ENCODE data around the gene RNF182.
A peak's percentile ranks its signal among the peaks of the same experiment; 100 is the strongest.
"Not testable (repeated sequence)": the region's sequence is repeated elsewhere in the genome, so short reads cannot be mapped to it uniquely, and the experiment has no call there.

Gene RNF182

DNA sequence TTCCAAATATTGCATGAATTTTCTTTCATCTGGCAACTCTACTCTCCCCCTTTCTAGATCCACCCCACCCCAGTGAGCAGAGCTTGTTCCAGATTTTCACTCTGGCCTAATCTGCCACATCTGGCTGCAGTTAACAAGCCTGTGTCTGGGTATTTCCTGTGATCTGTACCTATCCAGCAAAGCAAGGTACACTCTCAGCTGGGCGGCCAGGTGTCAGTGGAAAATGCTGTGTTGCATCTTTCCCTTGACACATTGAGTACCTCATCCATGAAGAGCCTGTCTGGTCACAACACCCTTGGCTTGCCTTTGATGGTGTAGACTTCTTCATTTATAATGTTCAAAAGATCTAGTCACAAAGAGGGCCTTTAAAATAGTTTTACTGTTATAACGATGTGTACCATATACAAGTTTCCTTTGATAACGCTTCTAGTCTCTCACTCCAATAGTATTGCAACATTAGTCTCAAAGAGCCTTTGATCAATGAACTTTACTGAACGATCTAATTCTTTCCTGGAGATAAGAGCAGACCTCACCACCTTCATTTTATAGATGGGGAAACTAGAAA is 6.0 kb upstream of the RNF182 start:
- no peak for DNase-seq

DNA sequence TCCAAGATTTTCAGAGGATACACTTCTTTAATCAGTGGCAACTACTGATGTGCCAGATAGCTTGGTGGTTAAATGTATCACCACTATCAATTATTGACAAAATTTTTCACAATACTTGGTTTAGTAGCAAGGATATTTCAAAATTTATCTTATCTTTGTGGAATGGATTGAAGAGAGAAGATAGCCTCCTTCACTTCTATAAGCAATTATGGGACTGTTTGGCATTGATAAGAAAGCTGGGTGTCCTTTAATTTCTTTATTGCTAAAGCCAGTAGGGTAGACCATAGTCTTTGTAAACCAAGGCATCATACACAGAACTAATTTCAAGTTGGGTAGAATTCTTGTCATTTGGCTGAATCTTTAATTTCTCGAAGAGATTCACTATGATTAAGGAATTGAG is 4.9 kb upstream of the RNF182 start:
- DNase-seq, result no peak

GRCh38 chr6:13920552-13920951 is 4.2 kb upstream of the RNF182 start:
- DNase-seq, result no peak

GRCh38 chr6:13922750-13923149 is 2.0 kb upstream of the RNF182 start:
- DNase-seq, result no peak

- no peak for DNase-seq
Observed at GRCh38 chr6:13923527-13924145, 1.1 kb upstream of the RNF182 start.

DNA sequence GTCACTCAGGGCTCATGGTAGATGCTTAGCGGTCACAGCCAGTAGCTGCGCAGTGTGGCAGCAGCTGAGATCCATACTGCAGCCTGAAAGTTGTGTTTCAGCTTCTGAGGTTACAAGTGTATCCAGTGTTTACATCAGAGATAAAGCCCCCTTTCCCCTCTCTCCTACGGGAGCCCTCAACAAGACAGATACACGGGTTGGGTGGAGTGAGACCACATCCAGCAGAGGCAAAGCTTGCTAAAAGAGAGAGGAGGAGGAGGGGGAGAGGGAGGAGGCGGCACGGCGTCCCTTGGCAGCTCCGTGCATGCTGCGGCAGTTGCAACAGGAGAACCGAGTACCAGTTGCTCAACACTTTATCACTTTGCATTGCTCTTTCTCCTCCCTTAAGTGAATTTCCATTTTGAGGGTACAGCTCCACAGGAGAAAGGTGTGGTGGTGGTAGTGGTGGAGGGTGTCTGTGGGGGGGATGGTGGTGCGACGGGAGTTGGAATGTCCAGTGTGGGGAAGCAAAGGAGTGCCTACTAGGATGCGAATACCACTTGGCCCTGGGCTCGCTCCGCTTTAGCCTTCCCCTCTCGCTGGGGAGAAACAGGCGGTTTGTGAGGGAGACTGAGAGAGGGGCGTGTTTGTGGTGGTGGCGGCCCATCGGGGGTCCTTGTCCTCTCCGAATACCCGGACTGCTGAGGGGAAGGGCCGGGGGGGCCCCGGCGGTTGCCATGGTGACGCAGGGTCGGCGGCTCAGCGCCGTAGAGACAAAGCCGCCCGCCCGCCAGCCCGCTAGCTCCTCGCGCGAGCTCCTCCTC is 405 bp upstream of the RNF182 start:
- DNase-seq, result peak in 1 of 2 donors; percentile 4

- DNase-seq, result no peak
Observed at GRCh38 chr6:13926378-13926777, 1.6 kb downstream of the RNF182 start.

- DNase-seq, result no peak
Observed at GRCh38 chr6:13927203-13927602, 2.5 kb downstream of the RNF182 start.

DNA sequence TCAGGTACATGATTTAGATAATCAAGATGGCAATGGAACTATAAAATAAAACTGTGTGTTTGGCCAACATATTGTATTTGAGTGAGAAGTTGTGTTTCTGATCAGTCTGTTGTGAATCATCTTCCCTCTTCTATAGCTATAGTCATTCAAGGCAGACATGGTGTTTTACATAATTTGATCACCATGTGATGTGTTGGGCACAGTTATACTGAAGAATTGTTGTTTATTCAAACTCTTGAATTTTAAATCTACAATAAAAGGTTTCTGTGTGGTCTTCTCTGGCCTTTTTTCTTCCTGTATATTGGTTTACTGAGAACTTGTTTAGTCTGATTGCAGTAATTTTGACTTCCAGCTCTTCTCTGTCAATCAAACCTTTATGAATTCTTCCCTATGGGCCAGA is 4.4 kb downstream of the RNF182 start:
- no peak for DNase-seq

DNA sequence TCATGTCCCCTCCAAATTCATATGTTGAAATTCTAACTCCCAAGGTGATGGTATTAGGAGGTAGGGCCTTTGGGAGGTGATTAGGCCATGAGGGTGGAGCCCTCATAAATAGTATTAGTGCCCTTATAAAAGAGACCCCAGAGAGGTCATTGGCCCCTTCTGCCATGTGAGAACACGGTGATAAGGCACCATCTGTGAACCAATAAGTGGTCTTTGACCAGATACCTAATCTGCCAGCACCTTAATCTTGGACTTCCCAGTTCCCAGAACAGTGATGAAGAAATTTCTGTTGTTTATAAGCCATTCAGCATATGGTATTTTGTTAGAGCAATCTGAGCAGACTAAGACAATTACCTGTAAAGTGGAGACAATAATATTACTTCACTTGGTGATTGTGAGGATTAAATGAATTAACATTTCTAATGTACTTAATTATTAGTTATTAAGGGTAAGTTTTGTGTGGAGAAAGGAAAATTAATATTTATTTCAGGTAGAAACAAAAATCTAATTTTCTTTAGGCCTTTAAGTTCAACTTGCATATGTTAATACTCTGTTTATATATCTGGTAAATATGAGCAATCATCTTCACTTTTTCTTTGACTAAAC is 7.1 kb downstream of the RNF182 start:
- no peak for DNase-seq

DNA sequence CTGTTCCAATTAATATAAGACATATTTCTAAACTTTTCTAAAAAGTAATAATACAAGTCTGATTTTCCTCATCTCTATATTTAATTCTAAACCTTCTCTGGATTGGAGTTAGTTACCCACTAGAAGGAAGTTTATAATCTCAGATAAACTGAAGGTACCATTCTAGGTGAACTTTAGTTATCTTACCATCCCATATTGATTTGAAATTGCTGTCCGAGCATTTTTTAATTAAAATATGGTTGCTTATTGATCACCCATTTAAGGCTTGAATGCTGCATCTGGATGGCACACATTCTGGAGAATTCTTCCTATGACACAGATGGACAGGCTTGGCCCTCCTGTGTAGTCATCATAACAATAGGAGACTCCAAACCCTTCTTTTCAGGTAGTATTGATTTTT is 8.0 kb downstream of the RNF182 start:
- no peak for DNase-seq

DNA sequence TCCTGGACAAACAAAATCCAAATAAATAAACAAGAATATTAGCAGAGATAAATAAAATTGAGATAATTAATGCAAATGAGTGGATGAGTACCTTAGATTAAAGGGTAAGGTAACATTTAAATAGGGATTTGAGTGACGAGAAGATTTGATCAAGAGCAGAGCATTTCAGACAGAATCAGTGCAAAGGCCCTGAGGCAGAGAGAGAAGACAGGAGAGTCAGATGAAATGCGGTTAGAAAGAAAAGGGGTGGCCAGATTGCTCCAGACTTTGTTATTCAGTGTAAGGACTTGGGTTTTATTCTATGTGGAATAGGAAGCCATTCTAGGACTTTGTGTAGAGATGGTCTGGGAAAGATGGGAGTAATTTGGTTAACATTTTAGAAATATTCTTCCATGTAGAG is 10.0 kb downstream of the RNF182 start:
- no peak for DNase-seq

GRCh38 chr6:13935190-13935880 is 10.6 kb downstream of the RNF182 start:
- DNase-seq, result no peak

DNA sequence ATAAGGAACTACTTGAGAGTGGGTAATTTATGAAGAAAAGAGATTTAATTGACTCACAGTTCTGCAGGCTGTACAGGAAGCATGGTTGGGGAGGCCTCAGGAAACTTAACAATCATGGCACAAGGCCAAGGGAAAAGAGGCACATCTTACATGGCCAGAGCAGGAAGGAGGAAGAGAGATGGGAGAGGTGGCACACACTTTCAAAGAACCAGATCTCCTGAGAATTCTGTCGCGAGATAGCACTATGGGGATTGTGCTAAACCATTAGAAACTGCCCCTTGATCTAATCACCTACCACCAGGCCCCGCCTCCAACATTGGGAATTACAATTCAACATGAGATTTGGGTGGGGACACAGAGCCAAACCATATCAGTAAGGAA is 11.1 kb downstream of the RNF182 start:
- not testable (repeated sequence) for DNase-seq

DNA sequence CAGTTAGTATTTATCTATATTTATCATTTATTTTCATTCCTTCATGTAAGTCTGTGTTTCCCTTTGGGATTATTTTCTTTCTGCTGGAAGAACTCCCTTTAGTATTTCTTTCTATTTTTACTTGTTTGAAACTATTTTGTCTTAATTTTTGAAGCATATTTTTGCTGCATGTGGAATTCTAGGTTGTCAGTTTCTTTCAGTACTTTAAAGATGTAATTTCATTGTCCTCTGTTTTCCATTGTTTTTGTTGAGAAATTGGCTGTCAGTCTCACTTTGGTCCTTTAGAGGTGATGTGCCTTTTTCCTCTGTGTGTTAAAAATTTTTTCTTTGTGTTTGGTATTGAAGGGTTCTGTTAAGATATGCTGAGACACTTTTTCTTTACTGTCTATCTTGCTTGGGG is 17.1 kb downstream of the RNF182 start:
- DNase-seq, result no peak

GRCh38 chr6:13943943-13944342 is 19.2 kb downstream of the RNF182 start:
- DNase-seq, result no peak

DNA sequence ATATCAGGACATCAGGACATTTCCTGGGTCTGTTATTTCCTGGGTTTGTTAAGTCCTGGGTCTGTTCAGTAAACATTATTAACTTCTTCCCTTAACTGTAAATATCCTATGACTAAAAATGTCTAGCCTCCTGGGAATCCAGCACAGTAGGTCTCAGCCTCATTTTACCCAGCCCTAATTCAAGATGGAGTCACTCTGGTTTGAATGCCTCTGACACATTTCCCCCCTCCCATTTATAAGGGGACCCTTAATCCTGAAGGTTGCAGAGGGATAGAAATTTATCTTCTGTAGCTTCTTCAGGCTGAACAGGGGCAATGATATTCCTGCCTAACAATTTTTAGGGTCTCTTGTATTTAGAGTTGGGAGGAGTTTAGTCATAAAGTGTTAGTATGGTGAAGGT is 21.8 kb downstream of the RNF182 start:
- no peak for DNase-seq

DNA sequence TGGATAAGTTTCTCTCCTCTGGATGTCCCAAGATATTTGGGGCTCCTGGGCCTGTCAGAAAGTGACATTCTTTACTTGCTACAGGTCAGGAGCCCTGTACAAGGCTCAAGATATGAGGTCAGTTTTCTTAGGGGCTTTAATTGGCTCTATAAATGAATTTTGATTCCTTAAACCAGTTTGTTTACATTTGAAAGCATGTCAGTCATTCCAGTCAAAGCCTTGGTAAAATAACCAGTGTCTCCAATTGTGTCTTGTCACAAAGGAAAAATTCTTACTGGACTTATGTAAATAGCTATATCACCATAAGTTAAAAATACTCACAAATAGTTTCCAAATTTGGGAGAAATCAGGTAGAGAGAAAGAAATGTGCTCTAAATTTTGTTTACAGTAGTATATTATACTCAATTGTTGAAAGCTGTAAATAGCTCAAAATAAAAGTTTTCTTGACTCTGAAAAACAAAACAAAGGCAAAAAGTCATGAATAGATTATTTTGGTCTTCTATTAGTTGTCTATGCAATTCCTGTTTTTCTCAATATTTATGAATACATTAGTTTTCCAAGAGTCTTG is 22.9 kb downstream of the RNF182 start:
- no peak for DNase-seq

- no peak for DNase-seq
Observed at GRCh38 chr6:13952101-13952500, 27.3 kb downstream of the RNF182 start.

- DNase-seq, result no peak
Observed at GRCh38 chr6:13953061-13953705, 28.4 kb downstream of the RNF182 start.

- DNase-seq, result no peak
Observed at GRCh38 chr6:13965582-13966127, 40.9 kb downstream of the RNF182 start.

DNA sequence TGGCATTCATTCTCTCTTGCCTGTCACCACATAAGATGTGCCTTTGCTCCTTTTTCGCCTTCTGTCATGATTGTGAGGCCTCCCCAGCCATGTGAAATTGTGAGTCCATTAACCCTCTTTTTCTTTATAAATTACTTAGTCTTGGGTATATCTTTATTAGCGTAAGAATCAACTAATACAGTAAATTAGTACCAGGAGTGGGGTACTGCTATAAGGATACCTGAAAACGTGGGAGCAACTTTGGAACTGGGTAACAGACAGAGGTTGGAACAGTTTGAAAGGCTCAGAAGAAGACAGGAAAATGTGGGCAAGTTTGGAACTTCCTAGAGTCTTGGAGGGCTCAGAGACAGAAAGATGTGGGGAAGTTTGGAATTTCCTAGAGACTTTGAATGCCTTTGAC is 46.6 kb downstream of the RNF182 start:
- no peak for DNase-seq

Data from bone marrow (tissue), 2 donors.